Measurements from ENCODE around the gene LMF1.
"Not testable (repeated sequence)": the region's sequence is repeated elsewhere in the genome, so short reads cannot be mapped to it uniquely, and the experiment has no call there.

- not testable (repeated sequence) for TF ChIP-seq EZH2 (IDR thresholded peaks at IDR 0.05; ENCODE audit: low read length, unreplicated experiment)
- TF ChIP-seq, protein P1, sequence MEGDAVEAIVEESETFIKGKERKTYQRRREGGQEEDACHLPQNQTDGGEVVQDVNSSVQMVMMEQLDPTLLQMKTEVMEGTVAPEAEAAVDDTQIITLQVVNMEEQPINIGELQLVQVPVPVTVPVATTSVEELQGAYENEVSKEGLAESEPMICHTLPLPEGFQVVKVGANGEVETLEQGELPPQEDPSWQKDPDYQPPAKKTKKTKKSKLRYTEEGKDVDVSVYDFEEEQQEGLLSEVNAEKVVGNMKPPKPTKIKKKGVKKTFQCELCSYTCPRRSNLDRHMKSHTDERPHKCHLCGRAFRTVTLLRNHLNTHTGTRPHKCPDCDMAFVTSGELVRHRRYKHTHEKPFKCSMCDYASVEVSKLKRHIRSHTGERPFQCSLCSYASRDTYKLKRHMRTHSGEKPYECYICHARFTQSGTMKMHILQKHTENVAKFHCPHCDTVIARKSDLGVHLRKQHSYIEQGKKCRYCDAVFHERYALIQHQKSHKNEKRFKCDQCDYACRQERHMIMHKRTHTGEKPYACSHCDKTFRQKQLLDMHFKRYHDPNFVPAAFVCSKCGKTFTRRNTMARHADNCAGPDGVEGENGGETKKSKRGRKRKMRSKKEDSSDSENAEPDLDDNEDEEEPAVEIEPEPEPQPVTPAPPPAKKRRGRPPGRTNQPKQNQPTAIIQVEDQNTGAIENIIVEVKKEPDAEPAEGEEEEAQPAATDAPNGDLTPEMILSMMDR (conservative IDR thresholded peaks at IDR 0.05; ENCODE audit: low read depth, low read length), result not testable (repeated sequence)
These were observed 22.0 kb downstream of the LMF1 start for GRCh38 chr16:948767-949166.
